ENCODE measurements around the gene ERFL. TPM values are rescaled to one million over a fixed set of nuclear protein-coding genes. Genes with fewer than 3 reads are reported as not detected.

ERFL gene
- total RNA-seq, 1 donor from 2014 or later, result 0.43 TPM

GRCh38 chr19:41924151-41925145 is 3.8 kb downstream of the ERFL start:
- TF ChIP-seq CTCF (IDR thresholded peaks at IDR 0.05), result no peak
- Histone ChIP-seq H3K36me3 (no peaks in the 10 kb centered on the region), H3K4me3 (no peak overlapping the region), H3K9me3 (no peaks in the 10 kb centered on the region), H3K4me1 (peaks cover 12% of the 10 kb centered on the region), H3K27me3 (peaks cover 69% of the 10 kb centered on the region), H3K27ac (no peak overlapping the region)
- ATAC-seq (no peak), DNase-seq (no peak)
- intact Hi-C loops (cut with DNase I), result no loop called here

- ATAC-seq, result no peak
- H3K36me3 ChIP-seq, result no peaks in the 10 kb centered on the region
- intact Hi-C loops (cut with DNase I), result no loop called here
- TF ChIP-seq CTCF (IDR thresholded peaks at IDR 0.05), result no peak
- H3K4me3 ChIP-seq, result no peak overlapping the region
- H3K9me3 ChIP-seq, result no peaks in the 10 kb centered on the region
- peaks cover 6% of the 10 kb centered on the region for H3K4me1 ChIP-seq
- H3K27ac ChIP-seq, result no peak overlapping the region
- no peak for DNase-seq
- H3K27me3 ChIP-seq, result peaks cover 71% of the 10 kb centered on the region
Measured at GRCh38 chr19:41923045-41923788, 5.0 kb downstream of the ERFL start.

- Histone ChIP-seq H3K36me3 (no peaks in the 10 kb centered on the region), H3K4me3 (no peak overlapping the region), H3K9me3 (no peaks in the 10 kb centered on the region), H3K4me1 (peaks cover under 1% of the 10 kb centered on the region), H3K27me3 (peaks cover 65% of the 10 kb centered on the region), H3K27ac (no peak overlapping the region)
- DNase-seq, result no peak
- no peak for TF ChIP-seq CTCF (IDR thresholded peaks at IDR 0.05)
- no peak for ATAC-seq
- intact Hi-C loops (cut with DNase I), result no loop called here
Measured at GRCh38 chr19:41922585-41922984, 5.7 kb downstream of the ERFL start.

- H3K36me3 ChIP-seq, result no peaks in the 10 kb centered on the region
- DNase-seq (no peak), ATAC-seq (no peak)
- no peak overlapping the region for H3K4me3 ChIP-seq
- intact Hi-C loops (cut with DNase I), result no loop called here
- H3K4me1 ChIP-seq, result no peaks in the 10 kb centered on the region
- H3K9me3 ChIP-seq, result no peaks in the 10 kb centered on the region
- H3K27ac ChIP-seq, result no peak overlapping the region
- TF ChIP-seq CTCF (IDR thresholded peaks at IDR 0.05), result no peak
- peaks cover 61% of the 10 kb centered on the region for H3K27me3 ChIP-seq
Measured at GRCh38 chr19:41921577-41922576, 6.4 kb downstream of the ERFL start.

Data from upper lobe of right lung (tissue), 1 donor.